ENCODE measurements around the gene OR1F1.

The OR1F1 gene

GRCh38 chr16:3216263-3216640 is 28.2 kb downstream of the OR1F1 start:
- Mint-ChIP-seq H3K27me3 (no peaks in the 10 kb centered on the region), H3K36me3 (ENCODE audit: low read depth) (peaks cover 9% of the 10 kb centered on the region), H3K27ac (peak overlapping the region; percentile 93), H3K4me1 (peaks cover 30% of the 10 kb centered on the region), H3K9me3 (peaks cover 43% of the 10 kb centered on the region), H3K4me3 (peak overlapping the region; percentile 29)
- no peak for DNase-seq
- no peak for ATAC-seq

- ATAC-seq (no peak), DNase-seq (no peak)
- Mint-ChIP-seq H3K4me3 (no peak overlapping the region), H3K4me1 (peaks cover 12% of the 10 kb centered on the region), H3K27me3 (no peaks in the 10 kb centered on the region), H3K36me3 (ENCODE audit: low read depth) (peaks cover 49% of the 10 kb centered on the region), H3K9me3 (peaks cover 55% of the 10 kb centered on the region), H3K27ac (no peak overlapping the region)
Observed at GRCh38 chr16:3220839-3221238, 32.8 kb downstream of the OR1F1 start.

- H3K36me3 Mint-ChIP-seq (ENCODE audit: low read depth), result peaks cover 76% of the 10 kb centered on the region
- peaks cover 55% of the 10 kb centered on the region for H3K9me3 Mint-ChIP-seq
- DNase-seq (no peak), ATAC-seq (no peak)
- H3K27me3 Mint-ChIP-seq, result no peaks in the 10 kb centered on the region
- H3K4me1 Mint-ChIP-seq, result no peaks in the 10 kb centered on the region
- H3K4me3 Mint-ChIP-seq, result no peak overlapping the region
- H3K27ac Mint-ChIP-seq, result no peak overlapping the region
Observed at GRCh38 chr16:3223913-3224515, 36.0 kb downstream of the OR1F1 start.

GRCh38 chr16:3234543-3234856 is 46.5 kb downstream of the OR1F1 start:
- peak overlapping the region; percentile 96 for H3K27ac Mint-ChIP-seq
- peaks cover 23% of the 10 kb centered on the region for H3K4me1 Mint-ChIP-seq
- H3K36me3 Mint-ChIP-seq (ENCODE audit: low read depth), result peaks cover 41% of the 10 kb centered on the region
- ATAC-seq, result peak; percentile 9
- H3K4me3 Mint-ChIP-seq, result peak overlapping the region; percentile 93
- DNase-seq, result no peak
- H3K27me3 Mint-ChIP-seq, result peaks cover 2% of the 10 kb centered on the region
- peaks cover 24% of the 10 kb centered on the region for H3K9me3 Mint-ChIP-seq

GRCh38 chr16:3234857-3235561 is 47.0 kb downstream of the OR1F1 start, which contains the start of gene ZNF200:
Gene ZNF200 (minus strand): TSS chr16:3235158. CDS start chr16:3233755, 1,403 bp downstream.
- Mint-ChIP-seq H3K4me1 (peaks cover 23% of the 10 kb centered on the region), H3K4me3 (peak within 1 kb of the TSS; percentile 93), H3K27ac (peak within 1 kb of the TSS; percentile 96), H3K27me3 (peaks cover 2% of the 10 kb centered on the region), H3K36me3 (ENCODE audit: low read depth) (peaks cover 36% of the 10 kb centered on the region), H3K9me3 (peaks cover 22% of the 10 kb centered on the region)
- ATAC-seq, result peak; percentile 96
- peak; percentile 95 for DNase-seq

GRCh38 chr16:3235856-3236669 is 48.1 kb downstream of the OR1F1 start:
- no peak for ATAC-seq
- peak overlapping the region; percentile 71 for H3K4me3 Mint-ChIP-seq
- H3K9me3 Mint-ChIP-seq, result peaks cover 12% of the 10 kb centered on the region
- H3K27me3 Mint-ChIP-seq, result peaks cover 2% of the 10 kb centered on the region
- H3K27ac Mint-ChIP-seq, result peak overlapping the region; percentile 69
- DNase-seq, result peak; percentile 20
- H3K36me3 Mint-ChIP-seq (ENCODE audit: low read depth), result peaks cover 26% of the 10 kb centered on the region
- peaks cover 23% of the 10 kb centered on the region for H3K4me1 Mint-ChIP-seq

- H3K4me1 Mint-ChIP-seq, result peaks cover 6% of the 10 kb centered on the region
- DNase-seq (no peak), ATAC-seq (no peak)
- H3K27ac Mint-ChIP-seq, result no peak overlapping the region
- no peaks in the 10 kb centered on the region for H3K9me3 Mint-ChIP-seq
- no peak overlapping the region for H3K4me3 Mint-ChIP-seq
- H3K27me3 Mint-ChIP-seq, result peaks cover 5% of the 10 kb centered on the region
- no peaks in the 10 kb centered on the region for H3K36me3 Mint-ChIP-seq (ENCODE audit: low read depth)
Observed at GRCh38 chr16:3241761-3242160, 53.8 kb downstream of the OR1F1 start.

GRCh38 chr16:3242709-3243108 is 54.7 kb downstream of the OR1F1 start:
- ATAC-seq (no peak), DNase-seq (no peak)
- H3K36me3 Mint-ChIP-seq (ENCODE audit: low read depth), result no peaks in the 10 kb centered on the region
- no peak overlapping the region for H3K27ac Mint-ChIP-seq
- no peak overlapping the region for H3K4me3 Mint-ChIP-seq
- H3K9me3 Mint-ChIP-seq, result no peaks in the 10 kb centered on the region
- peaks cover 6% of the 10 kb centered on the region for H3K4me1 Mint-ChIP-seq
- H3K27me3 Mint-ChIP-seq, result peaks cover 3% of the 10 kb centered on the region

- Mint-ChIP-seq H3K4me1 (peaks cover 6% of the 10 kb centered on the region), H3K27ac (no peak overlapping the region), H3K4me3 (no peak overlapping the region), H3K9me3 (no peaks in the 10 kb centered on the region), H3K36me3 (ENCODE audit: low read depth) (no peaks in the 10 kb centered on the region), H3K27me3 (peaks cover 3% of the 10 kb centered on the region)
- DNase-seq (no peak), ATAC-seq (peak; percentile 83)
Observed at GRCh38 chr16:3243882-3244281, 55.9 kb downstream of the OR1F1 start.

- ATAC-seq (no peak), DNase-seq (no peak)
- H3K27me3 Mint-ChIP-seq, result peaks cover 5% of the 10 kb centered on the region
- H3K27ac Mint-ChIP-seq, result no peak overlapping the region
- peaks cover 6% of the 10 kb centered on the region for H3K4me1 Mint-ChIP-seq
- H3K4me3 Mint-ChIP-seq, result no peak overlapping the region
- no peaks in the 10 kb centered on the region for H3K9me3 Mint-ChIP-seq
- H3K36me3 Mint-ChIP-seq (ENCODE audit: low read depth), result no peaks in the 10 kb centered on the region
Observed at GRCh38 chr16:3246002-3246401, 58.0 kb downstream of the OR1F1 start.

GRCh38 chr16:3246876-3247275 is 58.9 kb downstream of the OR1F1 start:
- Mint-ChIP-seq H3K36me3 (ENCODE audit: low read depth) (no peaks in the 10 kb centered on the region), H3K4me1 (peaks cover 6% of the 10 kb centered on the region), H3K4me3 (no peak overlapping the region), H3K9me3 (no peaks in the 10 kb centered on the region), H3K27ac (no peak overlapping the region), H3K27me3 (peaks cover 5% of the 10 kb centered on the region)
- DNase-seq, result no peak
- ATAC-seq, result no peak

- Mint-ChIP-seq H3K4me1 (peaks cover 6% of the 10 kb centered on the region), H3K27ac (no peak overlapping the region), H3K36me3 (ENCODE audit: low read depth) (no peaks in the 10 kb centered on the region), H3K9me3 (no peaks in the 10 kb centered on the region), H3K4me3 (no peak overlapping the region), H3K27me3 (peaks cover 9% of the 10 kb centered on the region)
- DNase-seq (no peak), ATAC-seq (no peak)
Observed at GRCh38 chr16:3248596-3248995, 60.6 kb downstream of the OR1F1 start.

GRCh38 chr16:3249020-3249419 is 61.0 kb downstream of the OR1F1 start:
- Mint-ChIP-seq H3K36me3 (ENCODE audit: low read depth) (no peaks in the 10 kb centered on the region), H3K4me1 (peaks cover 2% of the 10 kb centered on the region), H3K27ac (no peak overlapping the region), H3K27me3 (peaks cover 9% of the 10 kb centered on the region), H3K4me3 (no peak overlapping the region), H3K9me3 (no peaks in the 10 kb centered on the region)
- no peak for ATAC-seq
- DNase-seq, result no peak

GRCh38 chr16:3249451-3249850 is 61.4 kb downstream of the OR1F1 start:
- Mint-ChIP-seq H3K4me3 (no peak overlapping the region), H3K27me3 (peaks cover 9% of the 10 kb centered on the region), H3K9me3 (no peaks in the 10 kb centered on the region), H3K27ac (no peak overlapping the region), H3K4me1 (no peaks in the 10 kb centered on the region), H3K36me3 (ENCODE audit: low read depth) (no peaks in the 10 kb centered on the region)
- no peak for ATAC-seq
- DNase-seq, result no peak

- no peak overlapping the region for H3K27ac Mint-ChIP-seq
- peaks cover 11% of the 10 kb centered on the region for H3K27me3 Mint-ChIP-seq
- no peak for DNase-seq
- ATAC-seq, result no peak
- no peaks in the 10 kb centered on the region for H3K4me1 Mint-ChIP-seq
- H3K9me3 Mint-ChIP-seq, result no peaks in the 10 kb centered on the region
- H3K4me3 Mint-ChIP-seq, result no peak overlapping the region
- no peaks in the 10 kb centered on the region for H3K36me3 Mint-ChIP-seq (ENCODE audit: low read depth)
Observed at GRCh38 chr16:3252967-3253366, 65.0 kb downstream of the OR1F1 start.

Measured in activated naive CD8-positive, alpha-beta T cell treated with anti-CD3 and anti-CD28 coated beads, Interleukin-2, amount 50 U/mL, for 24 hours (primary cell).